Measurements from ENCODE around the gene HAVCR1.

GRCh38 chr5:157026789-157027424 is 32.0 kb downstream of the HAVCR1 start:
- TF ChIP-seq, protein P1, sequence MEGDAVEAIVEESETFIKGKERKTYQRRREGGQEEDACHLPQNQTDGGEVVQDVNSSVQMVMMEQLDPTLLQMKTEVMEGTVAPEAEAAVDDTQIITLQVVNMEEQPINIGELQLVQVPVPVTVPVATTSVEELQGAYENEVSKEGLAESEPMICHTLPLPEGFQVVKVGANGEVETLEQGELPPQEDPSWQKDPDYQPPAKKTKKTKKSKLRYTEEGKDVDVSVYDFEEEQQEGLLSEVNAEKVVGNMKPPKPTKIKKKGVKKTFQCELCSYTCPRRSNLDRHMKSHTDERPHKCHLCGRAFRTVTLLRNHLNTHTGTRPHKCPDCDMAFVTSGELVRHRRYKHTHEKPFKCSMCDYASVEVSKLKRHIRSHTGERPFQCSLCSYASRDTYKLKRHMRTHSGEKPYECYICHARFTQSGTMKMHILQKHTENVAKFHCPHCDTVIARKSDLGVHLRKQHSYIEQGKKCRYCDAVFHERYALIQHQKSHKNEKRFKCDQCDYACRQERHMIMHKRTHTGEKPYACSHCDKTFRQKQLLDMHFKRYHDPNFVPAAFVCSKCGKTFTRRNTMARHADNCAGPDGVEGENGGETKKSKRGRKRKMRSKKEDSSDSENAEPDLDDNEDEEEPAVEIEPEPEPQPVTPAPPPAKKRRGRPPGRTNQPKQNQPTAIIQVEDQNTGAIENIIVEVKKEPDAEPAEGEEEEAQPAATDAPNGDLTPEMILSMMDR (IDR thresholded peaks at IDR 0.05): peak in 1 of 4 experiments; percentile 22
- TF ChIP-seq POLR2A (IDR thresholded peaks at IDR 0.05): no peak
- no peak for TF ChIP-seq EP300 (IDR thresholded peaks at IDR 0.05)
- TF ChIP-seq POLR2AphosphoS5 (IDR thresholded peaks at IDR 0.05): no peak
